GM19238 (cell line): Measurements from ENCODE around the gene CASP1.

Source experiments
- DNase-seq: peaks from one replicate; pipeline ENCODE4 v3.0.0; 2011; ENCODE audit warnings: low spot score; ENCODE audit not compliant: insufficient read length

Gene CASP1

DNA sequence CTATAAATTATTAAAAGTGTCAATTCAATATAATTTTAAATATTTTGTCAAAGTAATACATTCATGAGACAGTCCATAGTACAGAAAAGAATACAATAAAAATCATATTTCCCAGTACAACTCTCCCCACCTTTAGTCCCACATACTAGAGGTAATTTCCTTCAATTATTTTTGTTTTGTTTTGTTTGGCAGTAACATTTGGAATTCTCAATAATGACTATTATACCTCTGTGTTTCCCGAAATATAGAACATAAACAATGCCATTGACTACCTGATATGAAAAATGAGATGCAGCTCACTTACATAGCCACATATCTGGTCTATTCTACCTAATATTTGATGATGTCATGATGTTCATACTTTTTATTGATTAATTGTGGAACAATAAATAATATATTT is 42.2 kb downstream of the CASP1 start:
- DNase-seq, result no peak

DNA sequence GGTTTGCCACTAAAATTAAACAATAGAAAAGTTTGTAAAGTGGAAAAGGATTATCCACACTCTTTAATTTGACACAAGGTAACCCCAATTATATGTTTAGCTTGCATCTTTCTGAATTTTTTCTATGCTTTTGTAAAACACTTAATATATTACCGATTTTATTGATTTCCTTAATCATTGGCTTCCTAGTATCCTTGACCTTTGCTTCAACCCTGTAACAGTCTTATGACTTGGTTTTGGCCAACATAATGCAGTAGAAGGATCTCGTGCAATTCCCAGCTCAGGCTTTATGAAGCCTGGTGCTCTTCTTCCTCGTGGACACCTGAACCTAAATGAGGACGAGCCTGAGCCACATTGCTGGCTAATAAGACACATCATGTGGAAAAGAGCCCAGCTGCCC is 43.0 kb downstream of the CASP1 start:
- DNase-seq, result no peak

DNA sequence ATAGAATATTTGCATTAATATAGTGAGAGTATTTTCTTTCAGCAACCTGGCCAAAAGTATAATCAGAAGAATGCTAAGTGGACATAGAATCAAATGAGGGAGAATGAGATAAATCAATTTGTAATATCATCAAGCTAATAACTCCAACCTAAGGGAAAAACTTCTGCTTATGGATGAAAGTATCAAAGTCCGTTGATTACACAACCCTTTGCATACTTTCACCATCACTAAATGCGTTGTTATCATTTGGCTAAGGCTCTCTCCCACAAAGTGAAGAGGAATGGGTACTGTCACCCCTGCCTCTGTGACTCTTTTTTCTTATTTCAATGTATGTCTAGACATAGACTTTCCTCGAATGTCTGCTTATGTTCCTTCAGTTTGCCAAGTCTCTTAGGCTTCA is 50.1 kb downstream of the CASP1 start:
- DNase-seq, result no peak

DNA sequence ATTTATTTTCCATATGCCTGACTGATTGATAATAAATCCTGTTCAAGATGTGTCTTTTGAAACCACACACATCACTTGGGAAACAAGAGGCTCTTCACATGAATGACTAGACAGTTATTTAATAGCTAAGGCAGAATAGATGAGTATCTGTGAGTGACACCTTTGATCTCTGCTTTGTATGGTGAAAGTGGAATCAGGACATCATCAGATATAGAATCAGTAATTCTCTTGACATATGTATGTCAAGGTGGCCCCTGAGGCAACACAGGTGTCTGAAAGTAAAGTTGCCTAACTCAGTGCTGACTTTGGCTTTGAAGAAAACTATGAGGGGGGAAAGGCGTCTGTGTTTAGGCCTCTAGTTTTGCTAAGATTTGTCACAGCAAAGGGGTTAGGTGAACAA is 55.1 kb downstream of the CASP1 start:
- no peak for DNase-seq
